Thyroid gland (tissue), 4 donors: ENCODE measurements around the gene EDC3. TPM values are rescaled to one million over a fixed set of nuclear protein-coding genes. Genes with fewer than 3 reads are reported as not detected.
"Not testable (repeated sequence)": the region's sequence is repeated elsewhere in the genome, so short reads cannot be mapped to it uniquely, and the experiment has no call there.

ENCODE experiments used
- DNase-seq, 2 donors: peaks; one replicate each; pipeline ENCODE4 v3.0.0-alpha.2; 2019
- H3K27ac ChIP-seq, 3 donors: fragments of 200-600 bp; sonication (generic); 1 replicate in 2 of 3; 2 replicates in 1 of 3; pipeline ENCODE4 v1.5.1; 2016 to 2019; ENCODE audit warnings: mild to moderate bottlenecking in 1 of 3, moderate library complexity in 1 of 3
- H3K27me3 ChIP-seq: fragments of 200-600 bp; sonication (generic); one replicate; pipeline ENCODE4 v1.5.1; 2019
- H3K36me3 ChIP-seq, 2 donors: fragments of 200-600 bp; sonication (generic); one replicate each; pipeline ENCODE4 v1.5.1; 2016 to 2019
- H3K4me1 ChIP-seq, 2 donors: fragments of 200-600 bp; sonication (generic); one replicate each; pipeline ENCODE4 v1.5.1; 2017 to 2019
- H3K4me3 ChIP-seq, 3 donors: fragments of 200-600 bp; sonication (generic); replicated peaks in 1 of 3; 1 replicate in 2 of 3; 2 replicates in 1 of 3; pipeline ENCODE4 v1.5.1; 2016; ENCODE audit warnings: mild to moderate bottlenecking in 1 of 3
- H3K9me3 ChIP-seq: fragments of 200-600 bp; sonication (generic); one replicate; pipeline ENCODE4 v1.5.1; 2017
- CTCF ChIP-seq, 6 experiments: fragments of 200-600 bp in 3 of 6; fragments of 450-650 bp in 3 of 6; sonication (generic) in 3 of 6; IDR thresholded peaks; one replicate each; pipeline ENCODE4 v1.5.1; 2016 to 2019; ENCODE audit warnings: antibody characterized with exemption in 6 of 6, mild to moderate bottlenecking in 2 of 6, inconsistent platforms in 1 of 6, moderate library complexity in 1 of 6
- POLR2A ChIP-seq, 2 donors: fragments of 450-650 bp; IDR thresholded peaks; one replicate each; pipeline ENCODE4 v1.6.1; 2017; ENCODE audit warnings: antibody characterized with exemption in 2 of 2, mild to moderate bottlenecking in 2 of 2, moderate library complexity in 1 of 2
- WGBS, 2 donors: methylation state at CpG; one replicate each; pipeline ENCODE4 v1.1.5; 2017; 5-methylcytosine and 5-hydroxymethylcytosine counted together
- intact Hi-C: fragments of 100-400 bp; cut with DNase I; formaldehyde crosslinking; loops from one replicate; pipeline ENCODE4 v1.15.1; 2023
- total RNA-seq, 4 donors: library from RNA; depleted of rRNA; stranded (reverse); fragments of >200 nt; gene quantifications; one replicate each; pipeline ENCODE4 v1.2.3, GENCODE V29; 2016

Gene EDC3
- total RNA-seq, 4 donors from 2014 or later: 16.3 to 64.7 (median 25.7) TPM

GRCh38 chr15:74631408-74631807 lies 64.4 kb downstream of the EDC3 start:
- H3K4me1 ChIP-seq: no peaks in the 10 kb centered on the region
- no peaks in the 10 kb centered on the region for H3K9me3 ChIP-seq
- 52 to 73% methylated on average over 3 of the region's 3 CpGs for WGBS, 2 donors
- peaks cover 60 to 83% of the 10 kb centered on the region in 2 donors for H3K36me3 ChIP-seq
- no peak for DNase-seq
- no peak overlapping the region for H3K27ac ChIP-seq
- H3K27me3 ChIP-seq: no peaks in the 10 kb centered on the region
- intact Hi-C loops: loop anchor here (5.0 kb wide), 1 partner anchor 326 kb away; the partner anchor contains the start of gene RPP25
- TF ChIP-seq POLR2A (IDR thresholded peaks at IDR 0.05) (no peak), CTCF (IDR thresholded peaks at IDR 0.05) (no peak)
- H3K4me3 ChIP-seq: no peak overlapping the region

GRCh38 chr15:74631087-74631385 lies 64.8 kb downstream of the EDC3 start:
- no peak overlapping the region for H3K27ac ChIP-seq
- no peaks in the 10 kb centered on the region for H3K27me3 ChIP-seq
- peaks cover 64 to 83% of the 10 kb centered on the region in 2 donors for H3K36me3 ChIP-seq
- DNase-seq: no peak
- H3K9me3 ChIP-seq: no peaks in the 10 kb centered on the region
- no peak for TF ChIP-seq CTCF (IDR thresholded peaks at IDR 0.05)
- no peak for TF ChIP-seq POLR2A (IDR thresholded peaks at IDR 0.05)
- H3K4me1 ChIP-seq: no peaks in the 10 kb centered on the region
- intact Hi-C loops: loop anchor here (5.0 kb wide), 1 partner anchor 326 kb away; the partner anchor contains the start of gene RPP25
- 86 to 90% methylated on average over 3 of the region's 3 CpGs for whole genome bisulfite sequencing, 2 donors
- H3K4me3 ChIP-seq: no peak overlapping the region

- intact Hi-C loops: loop anchor here (5.0 kb wide), 1 partner anchor 327 kb away; the partner anchor contains the start of gene RPP25
Observed at GRCh38 chr15:74630284-74631086, 65.3 kb downstream of the EDC3 start.

GRCh38 chr15:74629696-74630095 lies 66.1 kb downstream of the EDC3 start:
- not testable (repeated sequence) for H3K27me3 ChIP-seq, DNase-seq, H3K4me3 ChIP-seq, H3K4me1 ChIP-seq, H3K27ac ChIP-seq, H3K9me3 ChIP-seq
- 88% methylated on average over 3 of the region's 10 CpGs; no CpG with 5 or more reads in 1 of the 2 donors for WGBS, 2 donors
- intact Hi-C loops: loop anchor here (5.0 to 10.0 kb wide), 2 partner anchors 175 to 328 kb away; partner anchors contain the start of gene RPP25
- H3K36me3 ChIP-seq: peaks cover 78 to 88% of the 10 kb centered on the region in 2 donors

More at GRCh38 chr15:74630284-74631086, 65.3 kb downstream of the EDC3 start:
- Histone ChIP-seq H3K4me3 (no peak overlapping the region), H3K9me3 (no peaks in the 10 kb centered on the region), H3K27me3 (no peaks in the 10 kb centered on the region), H3K36me3 (peaks cover 70 to 83% of the 10 kb centered on the region in 2 donors), H3K27ac (no peak overlapping the region), H3K4me1 (no peaks in the 10 kb centered on the region)
- TF ChIP-seq POLR2A (IDR thresholded peaks at IDR 0.05) (no peak), CTCF (IDR thresholded peaks at IDR 0.05) (no peak)
- WGBS, 2 donors: 78 to 79% methylated on average over 2 to 5 of the region's 6 CpGs
- no peak for DNase-seq

- intact Hi-C loops: loop anchor here (10.0 kb wide), 1 partner anchor 174 kb away; no protein-coding TSS in a partner anchor
- Histone ChIP-seq H3K27ac (no peak overlapping the region), H3K9me3 (no peaks in the 10 kb centered on the region), H3K4me1 (no peaks in the 10 kb centered on the region), H3K36me3 (peaks cover 77 to 88% of the 10 kb centered on the region in 2 donors), H3K4me3 (no peak overlapping the region), H3K27me3 (no peaks in the 10 kb centered on the region)
- TF ChIP-seq CTCF (IDR thresholded peaks at IDR 0.05) (no peak), POLR2A (IDR thresholded peaks at IDR 0.05) (no peak)
- DNase-seq: no peak
- WGBS, 2 donors: 71 to 72% methylated on average over 5 of the region's 5 CpGs
Observed at GRCh38 chr15:74628949-74629348, 66.9 kb downstream of the EDC3 start.
